Osteocyte (in vitro differentiated cells): Measurements from ENCODE around the gene SPATA31C1. TPM values are rescaled to one million over a fixed set of nuclear protein-coding genes. Genes with fewer than 3 reads are reported as not detected.
"Not testable (repeated sequence)": the region's sequence is repeated elsewhere in the genome, so short reads cannot be mapped to it uniquely, and the experiment has no call there.

Experiments used
- DNase-seq: peaks from one replicate; pipeline ENCODE4 v3.0.0; 2021; ENCODE audit warnings: mixed read lengths; ENCODE audit not compliant: unreplicated experiment; ENCODE audit errors: extremely low spot score
- H3K27ac Mint-ChIP-seq: one replicate; pipeline ENCODE4 v1.8.0; 2021; ENCODE audit warnings: mild to moderate bottlenecking, mixed read lengths; ENCODE audit not compliant: unreplicated experiment
- H3K27me3 Mint-ChIP-seq: one replicate; pipeline ENCODE4 v1.8.0; 2021; ENCODE audit warnings: mixed read lengths; ENCODE audit not compliant: unreplicated experiment
- H3K36me3 Mint-ChIP-seq: one replicate; pipeline ENCODE4 v1.8.0; 2021; ENCODE audit warnings: mixed read lengths; ENCODE audit not compliant: unreplicated experiment
- H3K4me1 Mint-ChIP-seq: one replicate; pipeline ENCODE4 v1.8.0; 2021; ENCODE audit warnings: mixed read lengths; ENCODE audit not compliant: unreplicated experiment
- H3K4me3 Mint-ChIP-seq: one replicate; pipeline ENCODE4 v1.8.0; 2021; ENCODE audit warnings: mild to moderate bottlenecking, moderate library complexity, mixed read lengths; ENCODE audit not compliant: unreplicated experiment
- H3K9me3 Mint-ChIP-seq: one replicate; pipeline ENCODE4 v1.8.0; 2021; ENCODE audit warnings: mixed read lengths; ENCODE audit not compliant: unreplicated experiment
- total RNA-seq: library from RNA; stranded (reverse); gene quantifications from 2 replicates; pipeline ENCODE4 v1.2.1, GENCODE V29; 2021
- TF ChIP-seq, protein P1 (sequence below): fragments of 200-600 bp; sonication (generic); IDR thresholded peaks from 2 replicates; pipeline ENCODE4 v1.5.0; 2021; ENCODE audit warnings: antibody characterized with exemption, mild to moderate bottlenecking, moderate library complexity

Gene SPATA31C1
- total RNA-seq, 1 donor from 2014 or later = not detected

DNA sequence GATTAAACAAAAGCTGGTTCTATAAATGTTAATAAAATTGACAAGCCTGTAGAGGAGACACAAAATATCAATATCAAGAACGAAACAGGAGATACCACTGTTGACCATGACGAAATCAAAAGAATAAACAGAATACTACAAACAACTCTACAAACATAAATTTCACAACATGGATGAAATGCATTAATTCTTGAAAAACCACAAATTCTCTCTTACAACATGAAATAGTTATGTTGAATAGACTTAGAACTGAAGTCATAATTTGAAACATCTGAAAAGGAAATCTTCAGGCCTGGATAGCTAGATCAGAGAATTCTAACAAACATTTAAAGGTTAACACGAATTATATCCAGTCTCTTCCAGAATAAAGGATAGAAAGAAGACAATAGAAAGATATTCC lies 6.9 kb upstream of the SPATA31C1 start:
- Mint-ChIP-seq H3K27ac (no peak overlapping the region), H3K4me1 (no peaks in the 10 kb centered on the region), H3K4me3 (no peak overlapping the region), H3K27me3 (peaks cover 41% of the 10 kb centered on the region), H3K9me3 (peaks cover 4% of the 10 kb centered on the region), H3K36me3 (no peaks in the 10 kb centered on the region)
- TF ChIP-seq, protein P1, sequence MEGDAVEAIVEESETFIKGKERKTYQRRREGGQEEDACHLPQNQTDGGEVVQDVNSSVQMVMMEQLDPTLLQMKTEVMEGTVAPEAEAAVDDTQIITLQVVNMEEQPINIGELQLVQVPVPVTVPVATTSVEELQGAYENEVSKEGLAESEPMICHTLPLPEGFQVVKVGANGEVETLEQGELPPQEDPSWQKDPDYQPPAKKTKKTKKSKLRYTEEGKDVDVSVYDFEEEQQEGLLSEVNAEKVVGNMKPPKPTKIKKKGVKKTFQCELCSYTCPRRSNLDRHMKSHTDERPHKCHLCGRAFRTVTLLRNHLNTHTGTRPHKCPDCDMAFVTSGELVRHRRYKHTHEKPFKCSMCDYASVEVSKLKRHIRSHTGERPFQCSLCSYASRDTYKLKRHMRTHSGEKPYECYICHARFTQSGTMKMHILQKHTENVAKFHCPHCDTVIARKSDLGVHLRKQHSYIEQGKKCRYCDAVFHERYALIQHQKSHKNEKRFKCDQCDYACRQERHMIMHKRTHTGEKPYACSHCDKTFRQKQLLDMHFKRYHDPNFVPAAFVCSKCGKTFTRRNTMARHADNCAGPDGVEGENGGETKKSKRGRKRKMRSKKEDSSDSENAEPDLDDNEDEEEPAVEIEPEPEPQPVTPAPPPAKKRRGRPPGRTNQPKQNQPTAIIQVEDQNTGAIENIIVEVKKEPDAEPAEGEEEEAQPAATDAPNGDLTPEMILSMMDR = no peak
- DNase-seq = no peak

- DNase-seq, H3K4me1 Mint-ChIP-seq, H3K27me3 Mint-ChIP-seq, H3K4me3 Mint-ChIP-seq, H3K9me3 Mint-ChIP-seq, H3K36me3 Mint-ChIP-seq, H3K27ac Mint-ChIP-seq: not testable (repeated sequence)
Observed at GRCh38 chr9:87919013-87919412, 1.3 kb downstream of the SPATA31C1 start.

DNA sequence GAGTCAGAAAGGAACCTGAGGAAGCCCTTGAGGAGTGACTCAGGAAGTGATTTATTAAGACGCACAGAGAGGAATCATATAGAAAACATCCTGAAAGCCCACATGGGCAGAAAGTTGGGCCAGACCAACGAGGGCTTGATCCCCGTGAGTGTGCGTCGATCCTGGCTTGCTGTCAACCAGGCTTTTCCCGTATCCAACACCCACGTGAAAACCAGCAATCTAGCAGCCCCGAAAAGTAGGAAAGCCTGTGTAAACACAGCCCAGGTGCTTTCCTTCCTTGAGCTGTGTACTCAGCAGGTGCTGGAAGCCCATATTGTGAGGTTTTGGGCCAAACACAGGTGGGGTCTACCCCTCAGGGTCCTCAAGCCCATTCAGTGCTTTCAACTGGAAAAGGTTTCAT lies 3.8 kb downstream of the SPATA31C1 start:
- H3K27ac Mint-ChIP-seq, H3K4me3 Mint-ChIP-seq, H3K27me3 Mint-ChIP-seq, H3K4me1 Mint-ChIP-seq, H3K9me3 Mint-ChIP-seq, H3K36me3 Mint-ChIP-seq, DNase-seq: not testable (repeated sequence)

DNA sequence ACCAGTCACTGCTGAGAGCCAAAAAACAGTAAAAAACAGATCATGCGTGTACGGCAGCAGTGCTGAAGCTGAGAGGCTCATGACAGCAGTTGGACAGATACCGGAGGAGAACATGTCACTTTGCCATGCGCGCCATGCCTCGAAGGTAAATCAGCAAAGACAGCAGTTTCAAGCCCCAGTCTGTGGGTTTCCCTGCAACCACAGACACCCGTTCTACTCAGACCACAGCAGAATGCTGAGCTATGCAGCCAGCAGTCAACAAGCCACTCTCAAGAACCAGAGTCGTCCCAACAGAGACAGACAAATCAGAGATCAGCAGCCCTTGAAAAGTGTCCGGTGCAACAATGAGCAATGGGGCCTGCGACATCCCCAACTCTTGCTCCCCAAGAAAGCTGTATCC lies 5.2 kb downstream of the SPATA31C1 start:
- H3K27ac Mint-ChIP-seq, DNase-seq, H3K4me1 Mint-ChIP-seq, H3K4me3 Mint-ChIP-seq, H3K9me3 Mint-ChIP-seq, H3K36me3 Mint-ChIP-seq, H3K27me3 Mint-ChIP-seq: not testable (repeated sequence)

DNA sequence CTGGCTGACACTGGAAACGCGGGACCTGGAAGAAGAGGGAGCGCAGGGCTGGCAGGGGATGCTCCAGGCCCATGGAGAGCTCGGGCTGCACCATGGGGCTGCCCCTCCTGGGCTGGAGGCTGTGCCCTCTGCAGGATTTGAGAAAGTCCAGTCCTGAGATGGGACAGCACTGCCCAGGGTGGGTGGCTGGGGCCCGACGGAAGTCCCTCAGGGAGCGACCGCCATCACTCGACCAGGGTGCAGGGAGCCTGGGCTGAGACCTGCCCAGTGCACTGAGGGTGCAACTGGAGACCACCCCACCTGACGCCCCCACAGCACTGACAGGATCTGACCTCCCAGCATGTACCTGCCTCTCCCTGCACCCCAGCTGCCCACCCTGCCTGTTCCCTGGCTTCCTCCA lies 7.1 kb downstream of the SPATA31C1 start:
- H3K27me3 Mint-ChIP-seq, H3K4me3 Mint-ChIP-seq: not testable (repeated sequence)

GRCh38 chr9:87929152-87929551 lies 11.4 kb downstream of the SPATA31C1 start:
- H3K27me3 Mint-ChIP-seq, H3K9me3 Mint-ChIP-seq: not testable (repeated sequence)

More for the DNA sequence above, 7.1 kb downstream of the SPATA31C1 start:
- not testable (repeated sequence) for H3K9me3 Mint-ChIP-seq, DNase-seq, H3K4me1 Mint-ChIP-seq, H3K27ac Mint-ChIP-seq, H3K36me3 Mint-ChIP-seq

DNA sequence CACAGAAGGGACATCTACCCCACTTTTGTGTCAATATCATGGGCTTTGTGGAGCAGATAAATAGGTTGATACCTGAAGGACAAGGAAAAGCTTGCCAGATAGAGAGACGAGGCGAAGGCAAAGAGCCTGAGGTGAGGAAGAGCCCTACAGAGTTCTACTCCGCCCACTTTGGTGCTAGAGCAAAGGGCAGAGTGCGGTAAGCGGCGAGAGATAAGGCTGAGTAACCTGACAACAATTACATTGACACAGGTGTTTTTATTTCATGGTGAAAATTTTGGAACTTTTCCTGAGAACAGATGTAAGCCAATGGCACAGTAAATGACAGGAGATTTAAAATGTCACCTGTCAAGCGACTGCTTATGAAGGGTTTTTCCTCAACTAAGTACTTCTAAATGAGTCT lies 16.7 kb downstream of the SPATA31C1 start:
- H3K9me3 Mint-ChIP-seq, H3K4me3 Mint-ChIP-seq, H3K27ac Mint-ChIP-seq, H3K4me1 Mint-ChIP-seq, DNase-seq, H3K27me3 Mint-ChIP-seq, H3K36me3 Mint-ChIP-seq: not testable (repeated sequence)

More at GRCh38 chr9:87929152-87929551, 11.4 kb downstream of the SPATA31C1 start:
- H3K36me3 Mint-ChIP-seq, H3K27ac Mint-ChIP-seq, H3K4me1 Mint-ChIP-seq, H3K4me3 Mint-ChIP-seq, DNase-seq: not testable (repeated sequence)

GRCh38 chr9:87937352-87937751 lies 19.6 kb downstream of the SPATA31C1 start:
- not testable (repeated sequence) for H3K27ac Mint-ChIP-seq, H3K9me3 Mint-ChIP-seq, DNase-seq, H3K36me3 Mint-ChIP-seq, H3K27me3 Mint-ChIP-seq, H3K4me1 Mint-ChIP-seq, H3K4me3 Mint-ChIP-seq

DNA sequence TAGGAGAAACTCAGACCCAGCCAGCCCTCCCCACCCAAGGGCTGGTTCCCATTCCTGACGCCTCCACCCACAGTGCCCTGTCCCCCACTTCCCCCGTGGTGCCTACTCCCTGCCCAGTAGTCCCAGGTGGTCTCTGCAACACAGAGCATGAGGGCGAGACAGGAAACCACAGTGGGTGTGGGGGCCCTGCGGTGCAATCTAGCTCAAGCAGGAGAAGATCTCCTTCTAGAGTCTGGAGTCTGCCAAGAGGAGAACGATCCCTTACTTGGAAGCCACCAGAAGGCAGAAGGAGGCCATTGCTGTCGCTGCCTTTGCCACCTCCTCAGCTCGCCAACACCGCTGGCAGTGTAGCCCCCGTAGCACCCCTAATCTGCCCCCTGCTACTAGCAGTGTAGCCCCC lies 20.2 kb downstream of the SPATA31C1 start:
- H3K27ac Mint-ChIP-seq, H3K4me1 Mint-ChIP-seq, H3K4me3 Mint-ChIP-seq, H3K27me3 Mint-ChIP-seq, H3K36me3 Mint-ChIP-seq, H3K9me3 Mint-ChIP-seq, DNase-seq: not testable (repeated sequence)

GRCh38 chr9:87938336-87938735 lies 20.6 kb downstream of the SPATA31C1 start:
- H3K4me1 Mint-ChIP-seq, H3K36me3 Mint-ChIP-seq, H3K4me3 Mint-ChIP-seq: not testable (repeated sequence)

DNA sequence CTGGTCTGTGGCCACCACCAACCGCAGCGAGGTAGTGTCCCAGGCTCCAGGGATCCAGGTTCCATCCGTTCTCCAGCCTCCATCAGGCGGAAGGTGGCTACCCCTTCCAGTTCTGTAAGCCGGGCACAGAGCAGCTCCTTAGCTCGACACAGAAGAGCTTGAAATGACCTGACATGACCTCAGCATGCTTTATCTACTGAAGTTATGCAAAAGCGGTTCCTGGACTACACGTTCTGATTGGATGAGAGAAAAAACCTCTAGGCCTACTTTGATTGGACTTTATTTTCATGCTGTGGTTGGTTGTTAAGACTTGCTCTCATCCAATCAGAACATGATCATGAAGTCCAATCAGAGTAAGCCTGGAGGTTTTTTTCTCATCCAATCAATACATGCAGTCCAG lies 21.3 kb downstream of the SPATA31C1 start:
- H3K4me1 Mint-ChIP-seq, H3K36me3 Mint-ChIP-seq, H3K9me3 Mint-ChIP-seq, H3K4me3 Mint-ChIP-seq, H3K27me3 Mint-ChIP-seq, DNase-seq, H3K27ac Mint-ChIP-seq: not testable (repeated sequence)

More at GRCh38 chr9:87938336-87938735, 20.6 kb downstream of the SPATA31C1 start:
- H3K9me3 Mint-ChIP-seq, H3K27me3 Mint-ChIP-seq, DNase-seq, H3K27ac Mint-ChIP-seq: not testable (repeated sequence)
